Motor neuron (in vitro differentiated cells): ENCODE data around the gene MAST3. TPM values are rescaled to one million over a fixed set of nuclear protein-coding genes. Genes with fewer than 3 reads are reported as not detected.

ENCODE experiments used
- ATAC-seq, 8 experiments: fragments of 200-7000 bp; cut with Tn5 transposase; replicated peaks in 6 of 8; 2 replicates each; pipeline ENCODE4 v1.8.0; 2021; ENCODE audit warnings: mild to moderate bottlenecking in 8 of 8, moderate library complexity in 8 of 8
- H3K27ac ChIP-seq, 2 donors: fragments of 250-450 bp; sonication (Bioruptor Pico); 2 replicates each; pipeline ENCODE4 v1.9.0; 2021; ENCODE audit warnings: antibody characterized with exemption in 2 of 2, mild to moderate bottlenecking in 2 of 2, moderate library complexity in 1 of 2
- H3K4me1 ChIP-seq, 2 donors: fragments of 250-450 bp; sonication (Bioruptor Pico); replicated peaks in 1 of 2; 2 replicates each; pipeline ENCODE4 v1.6.1; 2021; ENCODE audit warnings: antibody characterized with exemption in 2 of 2, mild to moderate bottlenecking in 2 of 2, moderate library complexity in 1 of 2
- H3K4me3 ChIP-seq, 5 donors: fragments of 250-450 bp; sonication (Bioruptor Pico); 2 replicates each; pipeline ENCODE4 v1.9.0; 2021; ENCODE audit warnings: antibody characterized with exemption in 5 of 5, mild to moderate bottlenecking in 5 of 5, moderate library complexity in 4 of 5
- WGBS, 10 experiments: fragments of 450-650 bp; shearing (Covaris generic); methylation state at CpG; one replicate each; pipeline ENCODE4 v1.0.0; 2022; 5-methylcytosine and 5-hydroxymethylcytosine counted together
- in situ Hi-C, 9 experiments: fragments of 400-800 bp; cut with MboI; loops; one replicate each; pipeline ENCODE4 v1.15.0; 2021; ENCODE audit warnings: low sequenced_read_pairs in 9 of 9, low pct_unique_long_range_greater_than_20kb in 2 of 9; ENCODE audit not compliant: unreplicated experiment in 9 of 9
- total RNA-seq, 8 experiments: library from RNA; unstranded; fragments of 300-600 nt; gene quantifications; 2 replicates each; pipeline versions ENCODE4 v1.2.3 to v1.2.4, GENCODE V29; 2022

Gene MAST3
- total RNA-seq, 8 experiments from 2014 or later = 3.3 to 11.7 (median 5.8) TPM

DNA sequence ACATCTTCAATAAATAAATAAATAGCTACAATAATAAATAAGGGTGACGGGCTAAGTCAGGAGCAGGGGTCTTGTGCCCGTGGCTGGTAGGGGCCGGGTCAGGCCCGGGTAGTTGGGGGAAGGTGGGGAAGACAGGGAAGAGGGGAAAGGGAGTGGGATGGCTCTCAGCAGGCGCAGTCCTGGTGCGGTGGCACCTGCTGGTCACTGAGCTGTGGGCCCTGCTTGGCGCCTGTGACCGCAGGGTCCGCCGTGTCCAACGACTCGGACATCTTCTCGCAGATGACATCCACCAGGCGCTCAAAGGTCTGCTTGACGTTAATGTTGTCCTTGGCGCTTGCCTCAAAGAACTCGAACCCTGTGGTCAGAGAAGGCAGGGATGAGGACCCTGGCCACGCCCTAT lies 99.7 kb downstream of the MAST3 start:
- Histone ChIP-seq H3K4me3 (no peak overlapping the region), H3K4me1 (peaks cover 6 to 8% of the 10 kb centered on the region in 2 donors), H3K27ac (no peak overlapping the region)
- WGBS, 10 experiments = 29 to 100% (median 89%) methylated on average over 1 to 12 of the region's 18 CpGs; no CpG with 5 or more reads in 5 of the 10 experiments
- in situ Hi-C loops = no loop called here
- ATAC-seq = no peak

DNA sequence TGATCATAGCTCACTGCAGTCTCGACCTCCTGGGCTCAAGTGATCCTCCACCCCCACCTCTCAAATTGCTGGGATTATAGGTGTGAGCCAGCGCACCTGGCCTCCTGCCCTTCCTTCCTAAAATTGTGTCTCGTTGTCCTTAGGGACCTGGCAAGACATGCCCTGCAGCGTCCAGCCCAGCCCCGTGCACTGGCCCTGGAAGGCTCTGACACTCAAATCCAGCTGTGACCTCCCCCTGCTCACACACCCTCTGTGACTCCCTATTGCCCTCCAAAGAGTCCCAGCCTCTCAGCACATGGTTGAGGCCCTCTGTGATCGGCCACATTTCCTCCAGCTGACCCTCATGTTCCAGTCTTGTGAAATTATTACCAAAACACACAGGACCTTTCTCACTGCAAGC lies 100.4 kb downstream of the MAST3 start:
- peaks cover 9 to 10% of the 10 kb centered on the region in 2 donors for H3K4me1 ChIP-seq
- 40 to 100% (median 83%) methylated on average over 1 to 5 of the region's 6 CpGs; no CpG with 5 or more reads in 5 of the 10 experiments for WGBS, 10 experiments
- H3K27ac ChIP-seq = no peak overlapping the region
- no peak for ATAC-seq
- in situ Hi-C loops = no loop called here
- H3K4me3 ChIP-seq = no peak overlapping the region

DNA sequence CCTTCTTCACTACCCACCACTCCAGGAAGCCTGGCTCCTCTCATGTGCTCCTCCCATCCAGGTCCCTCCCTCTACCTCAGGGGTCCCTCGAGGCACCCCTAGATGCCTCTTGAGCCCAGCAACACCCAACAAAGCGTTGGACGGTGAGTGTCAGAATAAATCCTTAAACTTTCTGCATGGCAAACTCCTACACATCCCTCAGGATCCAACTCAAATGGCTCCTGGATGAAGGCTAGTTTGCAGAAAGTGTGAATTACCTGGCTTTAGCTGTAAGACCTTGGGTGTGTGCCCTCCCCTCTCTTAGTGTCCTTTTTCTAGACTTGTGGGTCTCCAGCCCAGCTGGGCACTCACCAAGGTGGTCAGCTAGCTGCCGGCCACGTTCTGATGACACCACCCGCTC lies 100.8 kb downstream of the MAST3 start:
- Histone ChIP-seq H3K27ac (no peak overlapping the region), H3K4me3 (no peak overlapping the region), H3K4me1 (peaks cover 9 to 10% of the 10 kb centered on the region in 2 donors)
- in situ Hi-C loops = no loop called here
- 86 to 100% (median 92%) methylated on average over 1 to 4 of the region's 6 CpGs; no CpG with 5 or more reads in 4 of the 10 experiments for WGBS, 10 experiments
- ATAC-seq = no peak

Other genes starting within 250 kb of the MAST3 start
- gene JAK3, start 249.8 kb upstream of the MAST3 start, total RNA-seq = 1 to 10 TPM; 1.2 to 9.8 (median 2.8) TPM
- 1,000 to 10,000 TPM; 1,644 to 3,505 (median 2,481) TPM for gene RPL18A, start 237.9 kb upstream of the MAST3 start, total RNA-seq
- 1 to 10 TPM in 2 of 8 experiments, under 1 TPM in 4, not detected in 2; 0.05 to 4.2 (median 0.36) TPM for gene SLC5A5, start 225.8 kb upstream of the MAST3 start, total RNA-seq
- gene CCDC124, start 164.8 kb upstream of the MAST3 start, total RNA-seq = 100 to 1,000 TPM in 1 of 8 experiments, 10 to 100 TPM in 7; 39.0 to 116 (median 63.1) TPM
- 10 to 100 TPM in 4 of 8 experiments, 1 to 10 TPM in 1, under 1 TPM in 3; 0.10 to 22.3 (median 8.8) TPM for gene KCNN1, start 130.7 kb upstream of the MAST3 start, total RNA-seq
- gene ARRDC2, start 89.6 kb upstream of the MAST3 start, total RNA-seq = 10 to 100 TPM in 2 of 8 experiments, 1 to 10 TPM in 5, under 1 TPM in 1; 0.79 to 18.2 (median 5.4) TPM
- 1 to 10 TPM in 1 of 8 experiments, under 1 TPM in 5, not detected in 2; 0.05 to 1.2 (median 0.23) TPM for gene IL12RB1, start 10.8 kb upstream of the MAST3 start, total RNA-seq
- gene PIK3R2, start 55.4 kb downstream of the MAST3 start, total RNA-seq = 10 to 100 TPM; 15.6 to 62.6 (median 27.4) TPM
- gene IFI30, start 76.0 kb downstream of the MAST3 start, total RNA-seq = 100 to 1,000 TPM in 1 of 8 experiments, 10 to 100 TPM in 2, 1 to 10 TPM in 3, under 1 TPM in 2; 0.09 to 163 (median 3.1) TPM
- gene MPV17L2, start 95.4 kb downstream of the MAST3 start, total RNA-seq = 10 to 100 TPM in 4 of 8 experiments, 1 to 10 TPM in 4; 6.6 to 22.9 (median 11.1) TPM
- 100 to 1,000 TPM in 1 of 8 experiments, 10 to 100 TPM in 6, 1 to 10 TPM in 1; 2.7 to 142 (median 32.3) TPM for gene RAB3A, start 106.3 kb downstream of the MAST3 start, total RNA-seq
- 1 to 10 TPM; 1.3 to 4.3 (median 2.5) TPM for gene PDE4C, start 128.7 kb downstream of the MAST3 start, total RNA-seq
- 1 to 10 TPM in 6 of 8 experiments, under 1 TPM in 2; 0.38 to 2.8 (median 1.7) TPM for gene IQCN, start 176.7 kb downstream of the MAST3 start, total RNA-seq
- gene JUND, start 183.8 kb downstream of the MAST3 start, total RNA-seq = 100 to 1,000 TPM in 3 of 8 experiments, 10 to 100 TPM in 5; 37.8 to 197 (median 98.2) TPM
- gene LSM4, start 225.3 kb downstream of the MAST3 start, total RNA-seq = 100 to 1,000 TPM in 7 of 8 experiments, 10 to 100 TPM in 1; 87.3 to 240 (median 151) TPM
- gene PGPEP1, start 242.8 kb downstream of the MAST3 start, total RNA-seq = 10 to 100 TPM in 7 of 8 experiments, 1 to 10 TPM in 1; 8.2 to 42.8 (median 17.1) TPM